MM.1S (cell line): ENCODE data around the gene CCL4L2.
"Not testable (repeated sequence)": the region's sequence is repeated elsewhere in the genome, so short reads cannot be mapped to it uniquely, and the experiment has no call there.

Experiments
- DNase-seq: peaks from one replicate; pipeline ENCODE4 v3.0.0-alpha.2; 2015
- H2AFZ ChIP-seq: fragments of 300-600 bp; sonication (generic); 2 replicates; pipeline ENCODE4 v1.6.0; 2016; ENCODE audit warnings: antibody characterized with exemption, low read length
- H3F3A ChIP-seq: fragments of 300-600 bp; sonication (generic); 2 replicates; pipeline ENCODE4 v1.6.1; 2016; ENCODE audit warnings: mild to moderate bottlenecking, antibody characterized with exemption, low read length, moderate library complexity, mixed read lengths; ENCODE audit not compliant: insufficient read depth
- H3K27ac ChIP-seq: fragments of 300-600 bp; sonication (generic); 2 replicates; pipeline ENCODE4 v1.5.1; 2016; ENCODE audit warnings: mild to moderate bottlenecking, low read length
- H3K27me3 ChIP-seq: fragments of 300-600 bp; sonication (generic); replicated peaks from 2 replicates; pipeline ENCODE4 v1.6.0; 2016; ENCODE audit warnings: low read length; ENCODE audit not compliant: insufficient read depth
- H3K36me3 ChIP-seq: fragments of 300-600 bp; sonication (generic); replicated peaks from 2 replicates; pipeline ENCODE4 v1.6.1; 2016; ENCODE audit warnings: mild to moderate bottlenecking, low read length, mixed read lengths; ENCODE audit not compliant: insufficient read depth
- H3K4me1 ChIP-seq: fragments of 300-600 bp; sonication (generic); 2 replicates; pipeline ENCODE4 v1.6.1; 2016; ENCODE audit warnings: low read length, mixed read lengths
- H3K4me2 ChIP-seq: fragments of 300-600 bp; sonication (generic); 2 replicates; pipeline ENCODE4 v1.6.0; 2016; ENCODE audit warnings: low read depth, low read length
- H3K4me3 ChIP-seq: fragments of 300-600 bp; sonication (generic); 2 replicates; pipeline ENCODE4 v1.5.1; 2016; ENCODE audit warnings: low read length, mixed read lengths
- H3K79me2 ChIP-seq: fragments of 300-600 bp; sonication (generic); 2 replicates; pipeline ENCODE4 v1.6.1; 2016; ENCODE audit warnings: mixed run types, low read length, mixed read lengths
- H3K9ac ChIP-seq: fragments of 300-600 bp; sonication (generic); 2 replicates; pipeline ENCODE4 v1.6.1; 2016; ENCODE audit warnings: low read length, mixed read lengths
- H3K9me2 ChIP-seq: fragments of 300-600 bp; sonication (generic); replicated peaks from 2 replicates; pipeline ENCODE4 v1.6.1; 2016; ENCODE audit warnings: mild to moderate bottlenecking, low read length, mixed read lengths; ENCODE audit not compliant: insufficient read depth
- H3K9me3 ChIP-seq: fragments of 300-600 bp; sonication (generic); replicated peaks from 2 replicates; pipeline ENCODE4 v1.6.1; 2016; ENCODE audit warnings: mild to moderate bottlenecking, low read length, mixed read lengths; ENCODE audit not compliant: insufficient read depth
- H4K20me1 ChIP-seq: fragments of 300-600 bp; sonication (generic); 2 replicates; pipeline ENCODE4 v1.6.1; 2016; ENCODE audit warnings: mild to moderate bottlenecking, low read length, moderate library complexity, mixed read lengths; ENCODE audit not compliant: insufficient read depth
- CTCF ChIP-seq: fragments of 300-600 bp; sonication (generic); IDR thresholded peaks from 2 replicates; pipeline ENCODE4 v1.5.1; 2016; ENCODE audit warnings: antibody characterized with exemption, low read length, mixed read lengths
- EZH2 ChIP-seq: fragments of 300-600 bp; sonication (generic); optimal IDR thresholded peaks from 2 replicates; pipeline ENCODE3; 2017; ENCODE audit warnings: low read depth, mild to moderate bottlenecking, antibody characterized with exemption, low read length, mixed read lengths
- EZH2phosphoT487 ChIP-seq: fragments of 300-600 bp; sonication (generic); IDR thresholded peaks from 2 replicates; pipeline ENCODE4 v1.6.1; 2018; ENCODE audit warnings: antibody characterized with exemption, low read length

Gene CCL4L2

GRCh38 chr17:36183001-36183971 lies 27.6 kb upstream of the CCL4L2 start:
- Histone ChIP-seq H3K9ac (peak overlapping the region; percentile 81), H3K27ac (peak overlapping the region; percentile 53), H3K4me1 (peaks cover 27% of the 10 kb centered on the region), H3K79me2 (peaks cover 36% of the 10 kb centered on the region), H3K36me3 (no peaks in the 10 kb centered on the region), H3K27me3 (no peaks in the 10 kb centered on the region), H3F3A (peaks cover 21% of the 10 kb centered on the region), H4K20me1 (no peaks in the 10 kb centered on the region), H3K4me3 (peak overlapping the region; percentile 67), H2AFZ (peak overlapping the region; percentile 45), H3K9me2 (no peaks in the 10 kb centered on the region), H3K4me2 (peak overlapping the region; percentile 66), H3K9me3 (no peaks in the 10 kb centered on the region)
- peak; percentile 87 for DNase-seq
- TF ChIP-seq EZH2 (no peak), EZH2phosphoT487 (no peak), CTCF (peak; percentile 12; the same call in 1 of the 2 replicates)

DNA sequence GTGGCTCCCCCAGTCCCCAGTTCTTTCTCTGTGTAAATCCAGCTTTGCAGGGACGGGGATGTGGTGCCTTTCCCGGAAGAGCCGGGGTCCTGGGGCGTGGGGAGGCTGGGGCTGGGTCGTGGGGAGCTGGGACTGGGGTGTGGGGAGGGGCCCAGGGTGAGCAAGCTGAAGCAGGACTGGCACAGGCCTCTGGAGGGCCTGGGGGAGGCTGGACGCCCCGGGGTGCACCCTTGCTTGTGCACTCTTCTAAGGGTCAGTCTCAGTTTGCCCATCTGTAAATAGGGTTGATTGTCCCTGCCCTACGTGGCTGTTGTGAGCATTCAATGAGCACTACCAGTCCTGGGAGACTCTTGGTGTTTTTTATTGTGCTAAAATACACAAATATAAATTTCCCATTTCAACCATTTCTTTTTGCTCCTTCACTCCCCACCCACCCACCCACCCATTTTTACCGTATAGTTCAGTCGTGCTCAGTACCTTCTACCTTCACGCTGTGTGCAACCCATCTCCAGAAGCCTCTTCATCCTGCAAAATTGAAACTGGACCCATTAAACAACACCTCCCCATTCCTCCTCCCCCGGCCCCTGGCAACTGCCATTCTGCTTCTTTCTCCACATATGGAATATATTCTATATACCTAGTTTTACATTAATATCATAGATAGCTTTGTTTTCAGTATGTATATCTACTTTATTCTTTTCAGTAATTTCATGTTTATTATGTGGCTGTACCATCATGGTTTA lies 26.7 kb upstream of the CCL4L2 start:
- TF ChIP-seq CTCF (no peak), EZH2phosphoT487 (no peak), EZH2 (no peak)
- Histone ChIP-seq H3F3A (peaks cover 29% of the 10 kb centered on the region), H3K9me2 (no peaks in the 10 kb centered on the region), H3K9ac (peak overlapping the region; percentile 81), H4K20me1 (no peaks in the 10 kb centered on the region), H3K4me3 (peak overlapping the region; percentile 67), H3K79me2 (peaks cover 36% of the 10 kb centered on the region), H3K4me2 (peak overlapping the region; percentile 66), H3K27me3 (no peaks in the 10 kb centered on the region), H3K4me1 (peaks cover 35% of the 10 kb centered on the region), H3K9me3 (no peaks in the 10 kb centered on the region), H2AFZ (no peak overlapping the region; the same call in 1 of the 2 replicates), H3K36me3 (no peaks in the 10 kb centered on the region), H3K27ac (peak overlapping the region; percentile 53)
- peak; percentile 19 for DNase-seq

GRCh38 chr17:36185416-36185815 lies 25.4 kb upstream of the CCL4L2 start:
- Histone ChIP-seq H3F3A (peaks cover 37% of the 10 kb centered on the region), H3K9ac (no peak overlapping the region; the same call in 1 of the 2 replicates), H2AFZ (no peak overlapping the region), H4K20me1 (no peaks in the 10 kb centered on the region), H3K36me3 (no peaks in the 10 kb centered on the region), H3K9me3 (no peaks in the 10 kb centered on the region), H3K79me2 (peaks cover 36% of the 10 kb centered on the region), H3K4me3 (no peak overlapping the region), H3K27me3 (no peaks in the 10 kb centered on the region), H3K27ac (0 out of 2 replicates have a peak overlapping the region, but pooled peaks have one; percentile 0), H3K4me1 (peaks cover 45% of the 10 kb centered on the region), H3K4me2 (peak overlapping the region; percentile 8; the same call in 1 of the 2 replicates), H3K9me2 (no peaks in the 10 kb centered on the region)
- DNase-seq: peak; percentile 6
- TF ChIP-seq EZH2phosphoT487 (no peak), EZH2 (no peak), CTCF (no peak)

- H3K9me2 ChIP-seq, H3K9me3 ChIP-seq, H4K20me1 ChIP-seq, H2AFZ ChIP-seq, H3K4me2 ChIP-seq, H3K4me3 ChIP-seq, H3K27me3 ChIP-seq, H3K36me3 ChIP-seq, H3K9ac ChIP-seq: not testable (repeated sequence)
- peaks cover 35% of the 10 kb centered on the region for H3K79me2 ChIP-seq
- peak overlapping the region; percentile 60; the same call in 1 of the 2 replicates for H3K27ac ChIP-seq
- H3F3A ChIP-seq: peaks cover 54% of the 10 kb centered on the region
- peak; percentile 8 for DNase-seq
- peaks cover 60% of the 10 kb centered on the region for H3K4me1 ChIP-seq
Observed at GRCh38 chr17:36186810-36187763, 23.8 kb upstream of the CCL4L2 start.
